ENCODE results near the gene ITGB5.

ITGB5 gene

GRCh38 chr3:124927574-124928045 is 40.4 kb upstream of the ITGB5 start:
- H3K4me3 ChIP-seq (ENCODE audit: low read depth, low read length): no peak overlapping the region
- TF ChIP-seq, protein P1, sequence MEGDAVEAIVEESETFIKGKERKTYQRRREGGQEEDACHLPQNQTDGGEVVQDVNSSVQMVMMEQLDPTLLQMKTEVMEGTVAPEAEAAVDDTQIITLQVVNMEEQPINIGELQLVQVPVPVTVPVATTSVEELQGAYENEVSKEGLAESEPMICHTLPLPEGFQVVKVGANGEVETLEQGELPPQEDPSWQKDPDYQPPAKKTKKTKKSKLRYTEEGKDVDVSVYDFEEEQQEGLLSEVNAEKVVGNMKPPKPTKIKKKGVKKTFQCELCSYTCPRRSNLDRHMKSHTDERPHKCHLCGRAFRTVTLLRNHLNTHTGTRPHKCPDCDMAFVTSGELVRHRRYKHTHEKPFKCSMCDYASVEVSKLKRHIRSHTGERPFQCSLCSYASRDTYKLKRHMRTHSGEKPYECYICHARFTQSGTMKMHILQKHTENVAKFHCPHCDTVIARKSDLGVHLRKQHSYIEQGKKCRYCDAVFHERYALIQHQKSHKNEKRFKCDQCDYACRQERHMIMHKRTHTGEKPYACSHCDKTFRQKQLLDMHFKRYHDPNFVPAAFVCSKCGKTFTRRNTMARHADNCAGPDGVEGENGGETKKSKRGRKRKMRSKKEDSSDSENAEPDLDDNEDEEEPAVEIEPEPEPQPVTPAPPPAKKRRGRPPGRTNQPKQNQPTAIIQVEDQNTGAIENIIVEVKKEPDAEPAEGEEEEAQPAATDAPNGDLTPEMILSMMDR (IDR thresholded peaks at IDR 0.05; ENCODE audit: low read depth, low read length, missing control alignments): no peak
- in situ Hi-C loops (cut with HindIII; ENCODE audit: low sequenced_read_pairs): no loop called here
- DNase-seq (ENCODE audit: low read depth): no peak

GRCh38 chr3:124926426-124927101 is 39.4 kb upstream of the ITGB5 start:
- TF ChIP-seq, protein P1 (IDR thresholded peaks at IDR 0.05; ENCODE audit: low read depth, low read length, missing control alignments): no peak
- no peak for DNase-seq (ENCODE audit: low read depth)
- H3K4me3 ChIP-seq (ENCODE audit: low read depth, low read length): no peak overlapping the region
- in situ Hi-C loops (cut with HindIII; ENCODE audit: low sequenced_read_pairs): no loop called here

DNA sequence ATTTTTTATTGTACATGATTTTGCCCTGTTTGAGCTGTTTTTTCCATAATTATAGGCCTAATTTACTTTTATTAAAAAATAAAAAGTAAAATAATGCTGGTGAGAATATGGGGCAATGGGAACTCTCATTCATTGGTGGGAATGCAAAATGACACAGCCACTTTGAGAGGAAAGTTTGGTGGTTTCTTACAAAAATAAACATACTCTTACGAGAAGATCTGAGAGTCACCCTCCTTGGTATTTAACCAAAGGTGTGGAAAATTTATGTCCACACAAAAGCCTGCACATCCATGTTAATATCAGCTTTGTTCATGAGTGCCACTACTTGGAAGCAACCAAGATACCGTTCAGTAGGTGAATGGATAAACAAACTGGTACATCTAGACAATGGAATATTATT is 37.6 kb upstream of the ITGB5 start:
- H3K4me3 ChIP-seq (ENCODE audit: low read depth, low read length): no peak overlapping the region
- DNase-seq (ENCODE audit: low read depth): no peak
- in situ Hi-C loops (cut with HindIII; ENCODE audit: low sequenced_read_pairs): no loop called here
- TF ChIP-seq, protein P1 (IDR thresholded peaks at IDR 0.05; ENCODE audit: low read depth, low read length, missing control alignments): no peak

DNA sequence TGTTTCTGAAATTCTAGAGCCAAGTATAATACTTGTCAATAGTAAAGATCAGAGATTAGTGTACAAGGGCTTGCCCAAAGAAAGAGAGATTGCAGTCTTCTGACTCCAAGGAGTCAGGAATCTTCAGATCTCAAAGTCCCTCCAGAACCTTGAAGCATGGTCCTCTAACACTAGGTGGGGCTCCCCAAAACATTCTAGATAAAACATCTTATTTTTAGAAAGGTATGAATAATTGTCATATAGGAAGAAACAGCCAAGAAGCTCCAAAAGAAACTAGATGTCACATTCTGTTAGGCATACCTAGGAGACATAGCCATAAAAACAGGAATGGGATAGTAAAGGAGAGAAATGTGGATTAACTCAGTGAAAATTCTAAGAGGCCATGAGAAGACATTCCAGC is 36.7 kb upstream of the ITGB5 start:
- in situ Hi-C loops (cut with HindIII; ENCODE audit: low sequenced_read_pairs): no loop called here
- DNase-seq (ENCODE audit: low read depth): no peak
- TF ChIP-seq, protein P1 (IDR thresholded peaks at IDR 0.05; ENCODE audit: low read depth, low read length, missing control alignments): peak; percentile 29
- H3K4me3 ChIP-seq (ENCODE audit: low read depth, low read length): no peak overlapping the region

DNA sequence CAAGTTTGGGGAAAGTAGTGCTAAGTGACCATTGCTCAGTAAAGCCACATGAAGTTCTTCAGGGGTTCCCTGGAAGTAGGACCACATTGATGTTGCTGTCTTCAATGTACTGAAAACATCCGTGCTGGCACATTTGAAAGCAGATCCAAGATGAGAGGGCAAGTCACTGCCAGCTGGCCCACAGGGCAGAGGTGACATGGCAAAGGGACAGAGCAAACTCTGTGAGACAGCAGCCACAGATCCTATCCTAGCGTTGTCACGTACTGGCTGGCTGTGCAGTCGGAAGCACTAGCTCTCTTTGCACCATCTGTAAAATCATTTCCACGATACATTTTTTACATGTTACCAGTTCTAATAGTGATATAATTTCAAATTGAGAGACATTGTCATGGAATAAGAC is 33.6 kb upstream of the ITGB5 start:
- no peak overlapping the region for H3K4me3 ChIP-seq (ENCODE audit: low read depth, low read length)
- TF ChIP-seq, protein P1 (IDR thresholded peaks at IDR 0.05; ENCODE audit: low read depth, low read length, missing control alignments): no peak
- no peak for DNase-seq (ENCODE audit: low read depth)
- in situ Hi-C loops (cut with HindIII; ENCODE audit: low sequenced_read_pairs): no loop called here

GRCh38 chr3:124919756-124920155 is 32.6 kb upstream of the ITGB5 start:
- in situ Hi-C loops (cut with HindIII; ENCODE audit: low sequenced_read_pairs): no loop called here
- TF ChIP-seq, protein P1 (IDR thresholded peaks at IDR 0.05; ENCODE audit: low read depth, low read length, missing control alignments): no peak
- no peak for DNase-seq (ENCODE audit: low read depth)
- H3K4me3 ChIP-seq (ENCODE audit: low read depth, low read length): no peak overlapping the region
